MM.1S (cell line): ENCODE measurements around the gene PLEKHO2.

ENCODE experiments used
- DNase-seq: peaks from one replicate; pipeline ENCODE4 v3.0.0-alpha.2; 2015
- H2AFZ ChIP-seq: fragments of 300-600 bp; sonication (generic); 2 replicates; pipeline ENCODE4 v1.6.0; 2016; ENCODE audit warnings: antibody characterized with exemption, low read length
- H3F3A ChIP-seq: fragments of 300-600 bp; sonication (generic); 2 replicates; pipeline ENCODE4 v1.6.1; 2016; ENCODE audit warnings: mild to moderate bottlenecking, antibody characterized with exemption, low read length, moderate library complexity, mixed read lengths; ENCODE audit not compliant: insufficient read depth
- H3K27ac ChIP-seq: fragments of 300-600 bp; sonication (generic); 2 replicates; pipeline ENCODE4 v1.5.1; 2016; ENCODE audit warnings: mild to moderate bottlenecking, low read length
- H3K27me3 ChIP-seq: fragments of 300-600 bp; sonication (generic); replicated peaks from 2 replicates; pipeline ENCODE4 v1.6.0; 2016; ENCODE audit warnings: low read length; ENCODE audit not compliant: insufficient read depth
- H3K36me3 ChIP-seq: fragments of 300-600 bp; sonication (generic); replicated peaks from 2 replicates; pipeline ENCODE4 v1.6.1; 2016; ENCODE audit warnings: mild to moderate bottlenecking, low read length, mixed read lengths; ENCODE audit not compliant: insufficient read depth
- H3K4me1 ChIP-seq: fragments of 300-600 bp; sonication (generic); 2 replicates; pipeline ENCODE4 v1.6.1; 2016; ENCODE audit warnings: low read length, mixed read lengths
- H3K4me2 ChIP-seq: fragments of 300-600 bp; sonication (generic); 2 replicates; pipeline ENCODE4 v1.6.0; 2016; ENCODE audit warnings: low read depth, low read length
- H3K4me3 ChIP-seq: fragments of 300-600 bp; sonication (generic); 2 replicates; pipeline ENCODE4 v1.5.1; 2016; ENCODE audit warnings: low read length, mixed read lengths
- H3K79me2 ChIP-seq: fragments of 300-600 bp; sonication (generic); 2 replicates; pipeline ENCODE4 v1.6.1; 2016; ENCODE audit warnings: mixed run types, low read length, mixed read lengths
- H3K9ac ChIP-seq: fragments of 300-600 bp; sonication (generic); 2 replicates; pipeline ENCODE4 v1.6.1; 2016; ENCODE audit warnings: low read length, mixed read lengths
- H3K9me2 ChIP-seq: fragments of 300-600 bp; sonication (generic); replicated peaks from 2 replicates; pipeline ENCODE4 v1.6.1; 2016; ENCODE audit warnings: mild to moderate bottlenecking, low read length, mixed read lengths; ENCODE audit not compliant: insufficient read depth
- H3K9me3 ChIP-seq: fragments of 300-600 bp; sonication (generic); replicated peaks from 2 replicates; pipeline ENCODE4 v1.6.1; 2016; ENCODE audit warnings: mild to moderate bottlenecking, low read length, mixed read lengths; ENCODE audit not compliant: insufficient read depth
- H4K20me1 ChIP-seq: fragments of 300-600 bp; sonication (generic); 2 replicates; pipeline ENCODE4 v1.6.1; 2016; ENCODE audit warnings: mild to moderate bottlenecking, low read length, moderate library complexity, mixed read lengths; ENCODE audit not compliant: insufficient read depth
- CTCF ChIP-seq: fragments of 300-600 bp; sonication (generic); IDR thresholded peaks from 2 replicates; pipeline ENCODE4 v1.5.1; 2016; ENCODE audit warnings: antibody characterized with exemption, low read length, mixed read lengths
- EZH2 ChIP-seq: fragments of 300-600 bp; sonication (generic); optimal IDR thresholded peaks from 2 replicates; pipeline ENCODE3; 2017; ENCODE audit warnings: low read depth, mild to moderate bottlenecking, antibody characterized with exemption, low read length, mixed read lengths
- EZH2phosphoT487 ChIP-seq: fragments of 300-600 bp; sonication (generic); IDR thresholded peaks from 2 replicates; pipeline ENCODE4 v1.6.1; 2018; ENCODE audit warnings: antibody characterized with exemption, low read length

Gene PLEKHO2

GRCh38 chr15:64869501-64869900 is 27.8 kb downstream of the PLEKHO2 start:
- H3K36me3 ChIP-seq: no peaks in the 10 kb centered on the region; the same call in 1 of the 2 replicates
- no peak for TF ChIP-seq EZH2phosphoT487
- TF ChIP-seq CTCF: no peak
- no peak for TF ChIP-seq EZH2
- H3K9me3 ChIP-seq: no peaks in the 10 kb centered on the region
- no peak overlapping the region for H2AFZ ChIP-seq
- H3K4me2 ChIP-seq: no peak overlapping the region
- H4K20me1 ChIP-seq: no peaks in the 10 kb centered on the region
- DNase-seq: no peak
- H3K9me2 ChIP-seq: no peaks in the 10 kb centered on the region
- no peaks in the 10 kb centered on the region for H3K27me3 ChIP-seq
- no peaks in the 10 kb centered on the region for H3F3A ChIP-seq
- H3K79me2 ChIP-seq: no peaks in the 10 kb centered on the region
- no peak overlapping the region for H3K9ac ChIP-seq
- H3K4me1 ChIP-seq: no peaks in the 10 kb centered on the region
- no peak overlapping the region for H3K27ac ChIP-seq
- H3K4me3 ChIP-seq: no peak overlapping the region

GRCh38 chr15:64870353-64870752 is 28.6 kb downstream of the PLEKHO2 start:
- H3K4me2 ChIP-seq: no peak overlapping the region
- H4K20me1 ChIP-seq: no peaks in the 10 kb centered on the region
- no peak overlapping the region for H3K27ac ChIP-seq
- no peaks in the 10 kb centered on the region for H3F3A ChIP-seq
- H3K4me3 ChIP-seq: no peak overlapping the region
- H2AFZ ChIP-seq: no peak overlapping the region
- H3K9me2 ChIP-seq: no peaks in the 10 kb centered on the region
- H3K9ac ChIP-seq: no peak overlapping the region
- TF ChIP-seq EZH2phosphoT487 (no peak), CTCF (no peak), EZH2 (no peak)
- H3K9me3 ChIP-seq: no peaks in the 10 kb centered on the region
- no peaks in the 10 kb centered on the region for H3K27me3 ChIP-seq
- DNase-seq: no peak
- H3K79me2 ChIP-seq: no peaks in the 10 kb centered on the region
- peaks cover 5% of the 10 kb centered on the region for H3K4me1 ChIP-seq
- no peaks in the 10 kb centered on the region for H3K36me3 ChIP-seq

GRCh38 chr15:64875641-64876223 is 34.0 kb downstream of the PLEKHO2 start:
- TF ChIP-seq CTCF (no peak), EZH2phosphoT487 (no peak), EZH2 (no peak)
- Histone ChIP-seq H3K4me3 (no peak overlapping the region), H3K4me2 (no peak overlapping the region), H3K4me1 (peaks cover 20% of the 10 kb centered on the region), H3K9me3 (no peaks in the 10 kb centered on the region), H2AFZ (no peak overlapping the region), H3K9me2 (no peaks in the 10 kb centered on the region), H4K20me1 (no peaks in the 10 kb centered on the region), H3K27me3 (no peaks in the 10 kb centered on the region), H3K36me3 (no peaks in the 10 kb centered on the region), H3F3A (no peaks in the 10 kb centered on the region), H3K27ac (no peak overlapping the region), H3K79me2 (no peaks in the 10 kb centered on the region), H3K9ac (no peak overlapping the region)
- no peak for DNase-seq
